Thyroid gland (tissue), 4 donors: ENCODE results near the gene SEMA7A. TPM values are rescaled to one million over a fixed set of nuclear protein-coding genes. Genes with fewer than 3 reads are reported as not detected.

Experiments
- microRNA-seq: library from miRNA; unstranded; fragments of <30 nt; microRNA quantifications from one replicate; pipeline ENCODE4, GENCODE V29; 2016
- small RNA-seq: library from RNA; depleted of rRNA; stranded (forward); fragments of <200 nt; gene quantifications from one replicate; pipeline ENCODE3, GENCODE V24; 2016
- total RNA-seq, 4 donors: library from RNA; depleted of rRNA; stranded (reverse); fragments of >200 nt; gene quantifications; one replicate each; pipeline ENCODE4 v1.2.3, GENCODE V29; 2016

The SEMA7A gene
- total RNA-seq, 4 donors from 2014 or later: 0.29 to 2.0 (median 1.6) TPM

Small RNA genes within 50 kb of the gene (microRNA-seq; reads per million reads assigned to microRNA genes)
- gene MIR6881: not detected

Small RNA genes within 50 kb of the gene (small RNA-seq; reads per million reads assigned to genes)
- gene MIR6881: not detected

Other genes starting within 250 kb of the SEMA7A start
- gene STRA6, start 231.2 kb downstream of the SEMA7A start, total RNA-seq: not detected
- under 1 TPM in 1 of 4 donors, not detected in 3; 0.13 TPM for gene CCDC33, start 197.6 kb downstream of the SEMA7A start, total RNA-seq
- 1 to 10 TPM in 1 of 4 donors, under 1 TPM in 2, not detected in 1; 0.54 to 1.2 (median 0.56) TPM for gene CYP11A1, start 66.3 kb downstream of the SEMA7A start, total RNA-seq
- 100 to 1,000 TPM in 1 of 4 donors, 10 to 100 TPM in 3; 60.3 to 103 (median 69.6) TPM for gene UBL7, start 27.2 kb upstream of the SEMA7A start, total RNA-seq
- 1 to 10 TPM; 5.9 to 7.7 (median 6.2) TPM for gene ARID3B, start 107.3 kb upstream of the SEMA7A start, total RNA-seq
- 100 to 1,000 TPM in 3 of 4 donors, 10 to 100 TPM in 1; 91.9 to 156 (median 120) TPM for gene CLK3, start 181.9 kb upstream of the SEMA7A start, total RNA-seq